ENCODE measurements around the gene CUBN.

CUBN gene

GRCh38 chr10:16915300-16915699 is 214.3 kb downstream of the CUBN start:
- FAIRE-seq (no peak), DNase-seq (ENCODE audit: insufficient read length, low spot score) (no peak)
- TF ChIP-seq, protein P1, sequence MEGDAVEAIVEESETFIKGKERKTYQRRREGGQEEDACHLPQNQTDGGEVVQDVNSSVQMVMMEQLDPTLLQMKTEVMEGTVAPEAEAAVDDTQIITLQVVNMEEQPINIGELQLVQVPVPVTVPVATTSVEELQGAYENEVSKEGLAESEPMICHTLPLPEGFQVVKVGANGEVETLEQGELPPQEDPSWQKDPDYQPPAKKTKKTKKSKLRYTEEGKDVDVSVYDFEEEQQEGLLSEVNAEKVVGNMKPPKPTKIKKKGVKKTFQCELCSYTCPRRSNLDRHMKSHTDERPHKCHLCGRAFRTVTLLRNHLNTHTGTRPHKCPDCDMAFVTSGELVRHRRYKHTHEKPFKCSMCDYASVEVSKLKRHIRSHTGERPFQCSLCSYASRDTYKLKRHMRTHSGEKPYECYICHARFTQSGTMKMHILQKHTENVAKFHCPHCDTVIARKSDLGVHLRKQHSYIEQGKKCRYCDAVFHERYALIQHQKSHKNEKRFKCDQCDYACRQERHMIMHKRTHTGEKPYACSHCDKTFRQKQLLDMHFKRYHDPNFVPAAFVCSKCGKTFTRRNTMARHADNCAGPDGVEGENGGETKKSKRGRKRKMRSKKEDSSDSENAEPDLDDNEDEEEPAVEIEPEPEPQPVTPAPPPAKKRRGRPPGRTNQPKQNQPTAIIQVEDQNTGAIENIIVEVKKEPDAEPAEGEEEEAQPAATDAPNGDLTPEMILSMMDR (IDR thresholded peaks at IDR 0.05; ENCODE audit: insufficient read depth, missing control alignments): no peak

- no peak for DNase-seq (ENCODE audit: insufficient read length, low spot score)
- no peak for FAIRE-seq
- TF ChIP-seq, protein P1 (IDR thresholded peaks at IDR 0.05; ENCODE audit: insufficient read depth, missing control alignments): no peak
Measured at GRCh38 chr10:16913266-16913665, 216.3 kb downstream of the CUBN start.

DNA sequence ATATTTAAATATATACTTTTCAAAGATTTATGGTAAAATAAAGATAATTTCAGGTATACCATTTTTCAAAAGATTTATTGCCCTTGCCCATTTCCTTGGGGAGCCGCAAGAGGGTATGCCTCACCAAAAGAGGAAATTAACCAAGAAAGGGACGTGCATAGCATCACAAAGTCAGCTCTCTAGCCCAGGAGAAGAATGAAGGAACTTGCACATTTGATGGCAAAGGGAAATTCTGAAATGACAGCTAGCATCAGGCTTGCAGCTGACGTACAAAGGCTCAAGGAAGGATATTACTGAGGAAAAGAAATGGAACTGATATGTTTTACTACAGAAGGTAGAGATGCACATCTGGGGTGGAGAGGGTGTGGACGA is 218.8 kb downstream of the CUBN start:
- no peak for FAIRE-seq
- TF ChIP-seq, protein P1 (IDR thresholded peaks at IDR 0.05; ENCODE audit: insufficient read depth, missing control alignments): no peak
- no peak for DNase-seq (ENCODE audit: insufficient read length, low spot score)

- no peak for FAIRE-seq
- TF ChIP-seq, protein P1 (IDR thresholded peaks at IDR 0.05; ENCODE audit: insufficient read depth, missing control alignments): no peak
- no peak for DNase-seq (ENCODE audit: insufficient read length, low spot score)
Measured at GRCh38 chr10:16909961-16910792, 219.4 kb downstream of the CUBN start.

DNA sequence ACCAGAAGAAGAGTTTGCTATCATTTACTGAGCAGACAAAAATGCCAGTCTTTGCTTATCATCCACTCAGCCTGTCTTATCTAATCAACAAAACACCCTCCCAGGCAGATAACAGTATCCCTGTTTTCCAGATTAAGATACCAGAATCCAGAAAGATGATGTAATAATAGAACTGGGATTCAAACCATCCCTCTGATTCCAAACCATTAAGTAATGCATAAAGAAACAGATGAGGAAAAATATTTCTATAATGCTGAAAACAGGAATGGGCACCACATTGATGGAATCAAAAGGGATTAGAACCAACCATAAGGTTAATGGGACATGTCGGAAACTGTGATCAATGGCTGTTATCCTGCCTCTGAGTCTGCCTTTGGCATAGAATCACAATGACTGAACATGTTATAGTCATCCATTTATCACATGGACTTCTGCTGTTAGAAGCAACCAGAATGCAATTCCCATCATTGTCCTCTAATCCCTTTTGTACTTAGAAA is 220.3 kb downstream of the CUBN start:
- FAIRE-seq (no peak), DNase-seq (ENCODE audit: insufficient read length, low spot score) (no peak)
- TF ChIP-seq, protein P1 (IDR thresholded peaks at IDR 0.05; ENCODE audit: insufficient read depth, missing control alignments): no peak

GRCh38 chr10:16907687-16908086 is 221.9 kb downstream of the CUBN start:
- TF ChIP-seq, protein P1 (IDR thresholded peaks at IDR 0.05; ENCODE audit: insufficient read depth, missing control alignments): no peak
- no peak for DNase-seq (ENCODE audit: insufficient read length, low spot score)
- no peak for FAIRE-seq

GRCh38 chr10:16905320-16905719 is 224.3 kb downstream of the CUBN start:
- TF ChIP-seq, protein P1 (IDR thresholded peaks at IDR 0.05; ENCODE audit: insufficient read depth, missing control alignments): no peak
- FAIRE-seq (no peak), DNase-seq (ENCODE audit: insufficient read length, low spot score) (no peak)

Data from D721Med (cell line).